Transverse colon (tissue), 3 donors: ENCODE measurements around the gene PCSK5.

Experiments used
- CTCF ChIP-seq, 5 experiments: fragments of 200-600 bp in 3 of 5; fragments of 450-650 bp in 2 of 5; sonication (generic) in 3 of 5; IDR thresholded peaks; 1 replicate in 2 of 5; 2 replicates in 3 of 5; pipeline ENCODE4 v1.5.1; 2016 to 2017; ENCODE audit warnings: antibody characterized with exemption in 5 of 5, inconsistent platforms in 3 of 5, mild to moderate bottlenecking in 2 of 5, moderate library complexity in 1 of 5
- POLR2A ChIP-seq: fragments of 450-650 bp; IDR thresholded peaks from one replicate; pipeline ENCODE4 v1.6.1; 2016; ENCODE audit warnings: antibody characterized with exemption, mild to moderate bottlenecking, moderate library complexity

- no peak for TF ChIP-seq CTCF (IDR thresholded peaks at IDR 0.05)
- TF ChIP-seq POLR2A = no peak
Measured at GRCh38 chr9:76379494-76379893, 489.0 kb downstream of the PCSK5 start.
